Vagina (tissue), 2 donors: ENCODE results near the gene SEC24B. TPM values are rescaled to one million over a fixed set of nuclear protein-coding genes. Genes with fewer than 3 reads are reported as not detected.

Experiments
- DNase-seq, 2 donors: peaks; one replicate each; pipeline ENCODE4 v3.0.0-alpha.2; 2017; ENCODE audit errors: extremely low spot score in 2 of 2
- H3K27ac ChIP-seq: fragments of 200-600 bp; sonication (generic); one replicate; pipeline ENCODE4 v1.5.1; 2019
- H3K27me3 ChIP-seq: fragments of 200-600 bp; sonication (generic); one replicate; pipeline ENCODE4 v1.5.1; 2019
- H3K36me3 ChIP-seq, 2 donors: fragments of 200-600 bp; sonication (generic); one replicate each; pipeline ENCODE4 v1.5.1; 2017 to 2019
- H3K4me1 ChIP-seq: fragments of 200-600 bp; sonication (generic); one replicate; pipeline ENCODE4 v1.5.1; 2019
- H3K4me3 ChIP-seq, 2 donors: fragments of 200-600 bp; sonication (generic); 1 replicate in 1 of 2; 2 replicates in 1 of 2; pipeline ENCODE4 v1.5.1; 2016 to 2019
- H3K9me3 ChIP-seq: fragments of 200-600 bp; sonication (generic); one replicate; pipeline ENCODE4 v1.5.1; 2019
- CTCF ChIP-seq, 3 experiments: fragments of 450-650 bp in 2 of 3; fragments of 200-600 bp in 1 of 3; sonication (generic) in 1 of 3; IDR thresholded peaks; one replicate each; pipeline ENCODE4 v1.5.1; 2017 to 2019; ENCODE audit warnings: antibody characterized with exemption in 3 of 3, mild to moderate bottlenecking in 2 of 3, moderate library complexity in 2 of 3
- POLR2A ChIP-seq, 2 donors: fragments of 450-650 bp; IDR thresholded peaks; one replicate each; pipeline ENCODE4 v1.6.1; 2017; ENCODE audit warnings: antibody characterized with exemption in 2 of 2, mild to moderate bottlenecking in 2 of 2, moderate library complexity in 2 of 2
- POLR2AphosphoS5 ChIP-seq, 2 donors: sonication (generic); formaldehyde crosslinking; IDR thresholded peaks; one replicate each; pipeline ENCODE4 v1.9.0; 2017; ENCODE audit warnings: antibody characterized with exemption in 2 of 2, mild to moderate bottlenecking in 2 of 2, low read depth in 1 of 2; ENCODE audit not compliant: insufficient read depth in 1 of 2
- intact Hi-C: fragments of 100-400 bp; cut with DNase I; formaldehyde crosslinking; loops from one replicate; pipeline ENCODE4 v1.15.1; 2023
- total RNA-seq: library from RNA; depleted of rRNA; stranded (reverse); fragments of >200 nt; gene quantifications from one replicate; pipeline ENCODE4 v1.2.3, GENCODE V29; 2016

SEC24B gene
- total RNA-seq: 42.2 TPM

GRCh38 chr4:109433205-109434006 is at the start of gene SEC24B:
SEC24B (plus strand) TSS chr4:109433815; CDS start chr4:109433870, 55 bp downstream.
- Histone ChIP-seq H3K9me3 (no peaks in the 10 kb centered on the region), H3K27me3 (no peaks in the 10 kb centered on the region), H3K36me3 (no peaks in the 10 kb centered on the region), H3K27ac (peak within 1 kb of the TSS; percentile 96), H3K4me1 (peaks cover 49% of the 10 kb centered on the region), H3K4me3 (peak within 1 kb of the TSS; percentile 87 to 96)
- DNase-seq: peak in 1 of 2 donors; percentile 91
- intact Hi-C loops: no loop called here
- TF ChIP-seq POLR2AphosphoS5 (IDR thresholded peaks at IDR 0.05; ENCODE audit: insufficient read depth in 1 of 2, low read depth in 1 of 2): peak in 1 of 2 donors; percentile 53
- no peak for TF ChIP-seq POLR2A (IDR thresholded peaks at IDR 0.05)
- TF ChIP-seq CTCF (IDR thresholded peaks at IDR 0.05): peak; percentile 68 to 96 (median 73)

- H3K36me3 ChIP-seq: no peaks in the 10 kb centered on the region
- H3K4me3 ChIP-seq: no peak overlapping the region
- no peak overlapping the region for H3K27ac ChIP-seq
- intact Hi-C loops: no loop called here
- H3K4me1 ChIP-seq: no peaks in the 10 kb centered on the region
- TF ChIP-seq CTCF (IDR thresholded peaks at IDR 0.05): no peak
- no peak for TF ChIP-seq POLR2A (IDR thresholded peaks at IDR 0.05)
- TF ChIP-seq POLR2AphosphoS5 (IDR thresholded peaks at IDR 0.05; ENCODE audit: insufficient read depth in 1 of 2, low read depth in 1 of 2): no peak
- no peaks in the 10 kb centered on the region for H3K9me3 ChIP-seq
- DNase-seq: no peak
- no peaks in the 10 kb centered on the region for H3K27me3 ChIP-seq
Observed at GRCh38 chr4:109383823-109384222, 49.8 kb upstream of the SEC24B start.

- intact Hi-C loops: no loop called here
- DNase-seq: no peak
- Histone ChIP-seq H3K9me3 (no peaks in the 10 kb centered on the region), H3K4me1 (no peaks in the 10 kb centered on the region), H3K27ac (no peak overlapping the region), H3K4me3 (no peak overlapping the region), H3K36me3 (no peaks in the 10 kb centered on the region), H3K27me3 (no peaks in the 10 kb centered on the region)
- TF ChIP-seq POLR2A (IDR thresholded peaks at IDR 0.05) (no peak), CTCF (IDR thresholded peaks at IDR 0.05) (no peak), POLR2AphosphoS5 (IDR thresholded peaks at IDR 0.05; ENCODE audit: insufficient read depth in 1 of 2, low read depth in 1 of 2) (no peak)
Observed at GRCh38 chr4:109385260-109385659, 48.4 kb upstream of the SEC24B start.

GRCh38 chr4:109389369-109390114 is 44.1 kb upstream of the SEC24B start:
- intact Hi-C loops: no loop called here
- H3K4me1 ChIP-seq: no peaks in the 10 kb centered on the region
- H3K9me3 ChIP-seq: no peaks in the 10 kb centered on the region

More at GRCh38 chr4:109389369-109390114, 44.1 kb upstream of the SEC24B start:
- no peak for DNase-seq
- H3K27ac ChIP-seq: no peak overlapping the region
- H3K27me3 ChIP-seq: no peaks in the 10 kb centered on the region
- no peaks in the 10 kb centered on the region for H3K36me3 ChIP-seq
- no peak overlapping the region for H3K4me3 ChIP-seq
- TF ChIP-seq CTCF (IDR thresholded peaks at IDR 0.05): no peak
- TF ChIP-seq POLR2A (IDR thresholded peaks at IDR 0.05): no peak
- TF ChIP-seq POLR2AphosphoS5 (IDR thresholded peaks at IDR 0.05; ENCODE audit: insufficient read depth in 1 of 2, low read depth in 1 of 2): no peak
